Stimulated activated CD4-positive, alpha-beta T cell treated with anti-CD3 and anti-CD28 coated beads, Interleukin-4, amount 100 ng/mL, for 1 hour (primary cell): ENCODE data around the gene LHFPL3.
"Not testable (repeated sequence)": the region's sequence is repeated elsewhere in the genome, so short reads cannot be mapped to it uniquely, and the experiment has no call there.

ENCODE experiments used
- DNase-seq: peaks from one replicate; pipeline ENCODE4 v3.0.0-alpha.2; 2020

LHFPL3 gene

GRCh38 chr7:104906556-104906955 is 578.2 kb downstream of the LHFPL3 start:
- DNase-seq = no peak

DNA sequence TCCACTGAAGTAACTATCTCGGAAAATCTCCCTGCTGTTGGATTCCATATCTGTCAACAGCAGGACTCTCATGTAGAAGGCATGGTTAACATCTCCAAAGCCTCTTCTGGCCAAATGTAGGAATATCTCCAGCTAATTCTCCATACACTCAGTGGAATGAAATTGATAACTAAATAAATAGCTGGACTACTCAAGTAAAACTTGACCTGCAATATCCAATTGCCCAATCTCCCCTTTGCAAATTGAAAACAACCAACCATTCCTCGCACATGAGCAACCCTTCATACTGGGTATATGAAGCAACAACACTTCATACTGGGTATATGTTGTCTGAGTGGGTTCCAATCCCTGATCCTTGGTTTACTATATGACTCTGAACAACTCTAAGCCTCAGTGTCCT is 580.2 kb downstream of the LHFPL3 start:
- DNase-seq = no peak

GRCh38 chr7:104909096-104909495 is 580.7 kb downstream of the LHFPL3 start:
- DNase-seq = no peak

GRCh38 chr7:104914421-104914820 is 586.0 kb downstream of the LHFPL3 start:
- no peak for DNase-seq

- DNase-seq = no peak
These were observed 593.2 kb downstream of the LHFPL3 start for GRCh38 chr7:104921596-104921995.

- no peak for DNase-seq
These were observed 594.0 kb downstream of the LHFPL3 start for GRCh38 chr7:104922182-104923009.

DNA sequence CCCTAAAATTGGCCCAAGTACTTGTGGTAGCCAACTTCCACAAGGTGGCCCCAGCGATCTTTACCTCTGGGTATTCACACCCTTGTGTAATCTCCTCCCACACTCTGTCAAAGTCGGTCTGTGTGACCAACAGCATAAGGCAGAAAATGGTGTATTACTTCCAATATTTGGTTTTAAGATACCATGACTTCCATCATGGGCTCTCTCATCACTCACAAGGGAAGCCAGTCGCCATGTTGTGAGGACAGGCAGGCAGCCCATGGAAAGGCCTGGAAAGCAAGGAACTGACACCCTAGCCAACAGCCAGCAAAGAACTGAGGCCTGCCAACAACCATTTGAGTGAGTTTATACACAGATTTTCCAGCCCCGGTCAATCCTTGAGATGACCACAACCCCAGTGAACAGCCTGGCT is 594.6 kb downstream of the LHFPL3 start:
- DNase-seq = peak; percentile 65

DNA sequence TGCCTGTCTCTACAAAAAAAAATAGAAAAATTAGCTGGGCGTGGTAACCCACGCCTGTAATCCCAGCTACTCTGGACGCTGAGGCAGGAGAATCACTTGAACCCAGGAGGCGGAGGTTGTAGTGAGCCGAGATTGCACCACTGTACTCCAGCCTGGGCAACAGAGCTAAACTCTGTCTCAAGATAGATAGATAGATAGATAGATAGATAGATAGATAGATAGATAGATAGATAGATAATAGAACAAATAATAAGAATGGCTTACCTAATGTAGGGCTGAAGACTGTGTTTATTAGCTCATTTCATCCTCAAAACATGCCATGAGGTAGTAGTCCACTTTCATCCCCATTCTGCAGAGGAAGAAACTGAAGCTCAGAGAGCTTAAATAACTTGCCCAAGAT is 597.8 kb downstream of the LHFPL3 start:
- DNase-seq = not testable (repeated sequence)

GRCh38 chr7:104926601-104927041 is 598.2 kb downstream of the LHFPL3 start:
- DNase-seq = no peak

DNA sequence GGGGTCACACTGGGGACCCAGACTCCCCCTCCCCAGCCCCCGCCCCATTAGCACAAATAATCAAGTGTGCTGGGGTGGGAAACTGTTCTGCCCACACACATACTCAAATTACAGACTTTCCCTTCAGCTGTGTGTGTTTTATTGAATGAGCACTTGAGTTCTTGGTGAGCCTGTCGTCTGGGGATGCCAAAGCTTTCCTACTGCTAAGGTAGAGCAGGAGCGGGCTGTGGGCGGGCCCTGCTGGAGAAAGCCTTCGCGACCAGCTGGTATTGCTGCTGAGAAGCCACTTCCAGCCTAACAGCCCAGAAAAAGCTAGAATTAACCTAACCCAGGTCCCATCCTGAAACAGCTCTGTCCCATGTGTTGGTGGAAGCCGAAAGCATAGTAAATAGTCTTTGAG is 598.7 kb downstream of the LHFPL3 start:
- DNase-seq = no peak

- no peak for DNase-seq
These were observed 600.5 kb downstream of the LHFPL3 start for GRCh38 chr7:104928721-104929400.

DNA sequence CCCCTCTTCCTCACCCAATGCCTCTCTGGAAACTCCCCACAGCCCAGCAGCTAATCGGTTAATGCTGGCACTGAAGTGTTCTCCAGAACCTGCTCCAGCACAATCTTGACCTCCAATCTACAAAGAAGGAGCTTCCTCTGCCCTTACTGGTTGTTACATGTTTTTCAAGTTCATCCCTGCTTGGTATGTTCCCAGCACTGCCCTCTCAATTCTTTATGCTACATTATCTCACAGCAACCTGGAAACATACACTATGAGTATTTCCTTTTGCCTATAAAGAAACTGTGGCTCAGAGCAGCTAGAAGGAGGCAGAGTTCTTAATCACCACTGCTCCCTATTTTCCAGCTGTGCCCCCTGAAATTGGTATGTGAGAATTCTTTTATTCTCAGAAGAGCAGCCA is 601.5 kb downstream of the LHFPL3 start:
- DNase-seq = no peak

DNA sequence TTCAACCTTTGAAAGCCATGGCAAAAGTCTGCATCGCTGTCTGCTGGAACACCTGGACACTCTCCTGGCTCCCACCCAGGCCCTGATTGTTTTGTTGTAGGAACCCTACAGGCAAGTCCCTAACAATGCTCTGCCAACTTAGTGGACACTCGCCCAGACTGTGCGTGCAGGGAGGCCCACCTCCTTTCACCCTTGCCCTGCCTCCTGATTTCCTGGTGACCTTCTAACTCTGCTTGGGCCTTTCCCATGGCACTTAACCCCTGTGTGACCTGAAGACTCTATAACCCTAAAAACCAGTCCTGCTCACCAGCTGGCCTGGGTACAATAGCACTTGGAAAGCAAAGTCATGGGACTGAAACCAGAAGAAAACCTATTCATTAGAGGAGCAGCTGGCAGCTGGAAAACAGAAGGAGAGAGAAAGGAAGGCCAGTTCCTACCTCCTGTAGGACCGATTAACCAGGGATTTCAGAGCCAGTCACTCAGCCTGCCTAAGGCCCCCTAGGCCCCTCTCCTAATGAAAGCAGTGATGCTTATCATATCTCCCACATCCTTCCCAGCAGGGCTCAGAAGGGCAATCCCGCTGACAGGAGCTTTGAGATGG is 602.9 kb downstream of the LHFPL3 start:
- DNase-seq = no peak

DNA sequence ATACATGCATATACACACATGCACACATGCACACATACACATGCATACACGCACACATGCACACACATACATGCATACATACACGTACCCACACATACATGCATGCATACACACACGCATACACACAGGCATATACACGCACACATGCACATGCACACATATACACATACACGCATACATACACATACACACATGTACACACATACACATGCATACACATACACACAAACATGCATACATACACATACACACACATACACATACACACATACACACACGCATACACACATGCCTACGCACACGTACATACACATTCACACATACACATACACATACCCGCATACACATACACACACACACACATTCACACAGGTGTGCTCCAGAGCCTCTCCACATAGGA is 604.6 kb downstream of the LHFPL3 start:
- no peak for DNase-seq

- no peak for DNase-seq
These were observed 605.2 kb downstream of the LHFPL3 start for GRCh38 chr7:104933521-104933988.

DNA sequence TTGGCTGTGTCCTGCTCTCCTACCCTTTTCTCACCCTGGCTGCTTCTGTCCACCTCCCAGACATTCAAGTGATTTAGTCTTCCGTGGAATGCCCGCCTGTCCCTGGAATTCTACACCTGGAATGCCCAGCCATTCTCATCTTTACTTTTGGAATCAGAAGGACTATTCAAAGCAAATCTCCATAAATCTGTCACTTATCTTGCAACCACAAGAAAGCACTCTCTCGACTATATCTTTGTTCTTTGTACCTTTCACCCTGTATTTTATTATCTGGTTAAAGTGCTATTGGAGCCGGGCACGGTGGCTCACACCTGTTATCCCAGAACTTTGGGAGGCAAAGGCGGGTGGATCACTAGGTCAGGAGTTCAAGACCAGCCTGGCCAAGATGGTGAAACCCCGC is 606.3 kb downstream of the LHFPL3 start:
- DNase-seq = no peak

- no peak for DNase-seq
These were observed 606.9 kb downstream of the LHFPL3 start for GRCh38 chr7:104935276-104935675.

DNA sequence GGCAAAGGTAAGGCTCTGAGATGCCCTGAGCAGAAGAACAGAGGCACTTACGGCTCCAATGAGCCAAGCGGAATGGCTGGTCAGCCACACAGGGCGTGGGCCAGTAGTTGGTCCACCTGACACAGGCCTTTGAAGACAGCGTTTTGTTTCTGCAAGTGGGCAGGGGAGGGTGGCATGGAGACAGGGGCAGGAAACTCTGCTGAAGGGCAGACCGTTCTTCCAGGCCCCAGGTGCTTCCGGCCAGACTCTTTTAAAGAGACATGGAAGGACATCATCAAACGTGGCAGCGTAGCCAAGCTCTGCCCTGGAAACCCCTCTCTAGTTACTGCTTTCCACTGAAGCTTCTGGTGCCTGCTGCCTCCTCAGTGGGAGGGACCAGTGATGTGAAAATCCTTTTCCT is 608.1 kb downstream of the LHFPL3 start:
- no peak for DNase-seq

GRCh38 chr7:104937489-104937888 is 609.1 kb downstream of the LHFPL3 start:
- not testable (repeated sequence) for DNase-seq

- DNase-seq = no peak
These were observed 610.5 kb downstream of the LHFPL3 start for GRCh38 chr7:104938741-104939390.

- no peak for DNase-seq
These were observed 611.8 kb downstream of the LHFPL3 start for GRCh38 chr7:104940023-104940710.

GRCh38 chr7:104943502-104944343 is 615.3 kb downstream of the LHFPL3 start:
- DNase-seq = peak; percentile 31
